ENCODE results near the gene CFAP73. TPM values are rescaled to one million over a fixed set of nuclear protein-coding genes. Genes with fewer than 3 reads are reported as not detected.

CFAP73 gene
- total and polyA plus RNA-seq, 7 donors: 0.42 to 0.60 (median 0.46) TPM; not detected in 4

DNA sequence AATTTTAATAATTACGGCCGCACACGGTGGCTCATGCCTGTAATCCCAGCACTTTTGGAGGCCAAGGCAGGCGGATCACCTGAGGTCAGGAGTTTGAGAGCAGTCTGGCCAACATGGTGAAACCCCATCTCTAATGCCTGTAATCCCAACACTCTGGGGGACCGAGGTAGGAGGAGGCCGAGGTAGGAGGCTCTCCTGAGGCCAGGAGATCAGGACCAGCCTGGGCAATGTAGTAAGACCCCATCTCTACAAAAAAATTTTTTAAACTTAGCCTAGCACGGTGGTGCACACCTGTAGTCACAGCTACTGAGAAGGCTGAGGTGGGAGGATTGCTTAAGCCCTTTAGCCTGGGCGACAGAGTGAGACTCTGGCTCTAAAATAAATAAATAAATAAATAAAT, 5.6 kb upstream of the CFAP73 start:
- H3K4me3 ChIP-seq: no peak overlapping the region
- H3K27ac ChIP-seq: no peak overlapping the region
- H3K4me1 ChIP-seq: no peaks in the 10 kb centered on the region
- intact Hi-C loops (cut with DNase I): no loop called here
- no peaks in the 10 kb centered on the region for H3K9me3 ChIP-seq
- no peaks in the 10 kb centered on the region for H3K36me3 ChIP-seq
- DNase-seq: no peak
- WGBS, 2 donors: 91 to 94% methylated on average over 8 of the region's 8 CpGs
- peaks cover 0 to 14% (median 0%) of the 10 kb centered on the region in 3 donors for H3K27me3 ChIP-seq
- no peak for TF ChIP-seq POLR2AphosphoS5 (IDR thresholded peaks at IDR 0.05)
- no peak for TF ChIP-seq POLR2A (IDR thresholded peaks at IDR 0.05)
- no peak for TF ChIP-seq EP300 (IDR thresholded peaks at IDR 0.05)
- TF ChIP-seq, protein P1, sequence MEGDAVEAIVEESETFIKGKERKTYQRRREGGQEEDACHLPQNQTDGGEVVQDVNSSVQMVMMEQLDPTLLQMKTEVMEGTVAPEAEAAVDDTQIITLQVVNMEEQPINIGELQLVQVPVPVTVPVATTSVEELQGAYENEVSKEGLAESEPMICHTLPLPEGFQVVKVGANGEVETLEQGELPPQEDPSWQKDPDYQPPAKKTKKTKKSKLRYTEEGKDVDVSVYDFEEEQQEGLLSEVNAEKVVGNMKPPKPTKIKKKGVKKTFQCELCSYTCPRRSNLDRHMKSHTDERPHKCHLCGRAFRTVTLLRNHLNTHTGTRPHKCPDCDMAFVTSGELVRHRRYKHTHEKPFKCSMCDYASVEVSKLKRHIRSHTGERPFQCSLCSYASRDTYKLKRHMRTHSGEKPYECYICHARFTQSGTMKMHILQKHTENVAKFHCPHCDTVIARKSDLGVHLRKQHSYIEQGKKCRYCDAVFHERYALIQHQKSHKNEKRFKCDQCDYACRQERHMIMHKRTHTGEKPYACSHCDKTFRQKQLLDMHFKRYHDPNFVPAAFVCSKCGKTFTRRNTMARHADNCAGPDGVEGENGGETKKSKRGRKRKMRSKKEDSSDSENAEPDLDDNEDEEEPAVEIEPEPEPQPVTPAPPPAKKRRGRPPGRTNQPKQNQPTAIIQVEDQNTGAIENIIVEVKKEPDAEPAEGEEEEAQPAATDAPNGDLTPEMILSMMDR (IDR thresholded peaks at IDR 0.05): no peak

DNA sequence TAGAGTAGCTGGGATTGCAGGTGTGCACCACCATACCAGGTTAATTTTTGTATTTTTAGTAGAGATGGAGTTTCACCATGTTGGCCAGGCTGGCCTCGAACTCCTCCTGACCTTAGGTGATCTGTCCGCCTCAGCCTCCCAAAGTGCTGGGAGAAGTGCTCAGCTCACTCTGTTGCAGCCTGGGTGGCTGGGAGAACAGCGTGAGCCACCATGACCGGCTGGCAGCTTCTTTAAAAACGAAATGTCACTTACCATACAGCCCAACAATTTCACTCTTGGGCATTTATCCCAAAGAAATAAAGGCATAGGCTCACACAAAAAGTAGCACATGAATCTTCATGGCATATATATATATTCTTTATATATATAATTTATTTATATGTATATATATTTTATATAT, 4.7 kb upstream of the CFAP73 start:
- H3K27me3 ChIP-seq: peaks cover 0 to 14% (median 0%) of the 10 kb centered on the region in 3 donors
- H3K4me1 ChIP-seq: peaks cover 0 to 4% (median 0%) of the 10 kb centered on the region in 4 donors
- no peak overlapping the region for H3K4me3 ChIP-seq
- DNase-seq: no peak
- WGBS, 2 donors: 86 to 88% methylated on average over 5 of the region's 5 CpGs
- intact Hi-C loops (cut with DNase I): no loop called here
- H3K36me3 ChIP-seq: no peaks in the 10 kb centered on the region
- no peaks in the 10 kb centered on the region for H3K9me3 ChIP-seq
- TF ChIP-seq EP300 (IDR thresholded peaks at IDR 0.05) (no peak), POLR2AphosphoS5 (IDR thresholded peaks at IDR 0.05) (no peak), POLR2A (IDR thresholded peaks at IDR 0.05) (no peak)
- TF ChIP-seq, protein P1 (IDR thresholded peaks at IDR 0.05): no peak
- no peak overlapping the region for H3K27ac ChIP-seq

DNA sequence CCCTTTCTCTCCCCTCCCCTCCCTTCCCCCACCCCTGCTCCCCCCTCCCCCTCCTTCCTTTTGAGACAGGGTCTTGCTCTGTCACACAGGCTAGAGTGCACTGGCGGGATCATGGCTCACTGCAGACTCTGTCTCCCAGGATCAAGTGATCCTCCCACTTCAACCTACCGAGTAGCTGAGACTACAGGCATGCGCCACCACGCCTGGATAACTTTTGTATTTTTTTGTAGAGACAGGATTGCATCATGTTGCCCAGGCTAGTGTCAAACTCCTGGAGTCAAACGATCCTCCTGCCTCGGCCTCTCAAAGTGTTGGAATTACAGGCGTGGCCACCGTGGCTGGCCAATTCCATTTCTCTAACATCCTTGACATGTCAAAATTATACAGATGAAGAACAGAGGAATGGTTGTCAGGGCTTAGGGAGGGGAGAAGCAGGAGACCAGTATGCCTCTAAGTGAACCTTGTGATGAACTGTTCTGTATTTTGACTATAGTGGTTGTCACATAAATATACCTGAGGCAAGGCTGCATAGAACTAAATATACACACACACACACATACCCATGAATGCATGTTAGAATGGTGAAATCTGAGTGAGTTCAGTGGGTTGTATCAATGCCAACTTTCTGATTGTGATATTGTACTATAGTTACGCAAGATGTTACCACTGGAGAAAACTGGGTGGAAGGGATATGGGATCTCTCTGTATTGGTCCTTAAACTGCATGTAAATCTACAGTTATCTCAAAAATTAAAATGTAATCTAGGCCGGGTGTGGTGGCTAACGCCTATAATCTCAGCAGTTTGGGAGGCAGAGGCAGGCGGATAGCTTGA, 3.6 kb upstream of the CFAP73 start:
- Histone ChIP-seq H3K4me3 (no peak overlapping the region), H3K4me1 (peaks cover 0 to 6% (median 0%) of the 10 kb centered on the region in 4 donors), H3K27me3 (peaks cover 0 to 19% (median 7%) of the 10 kb centered on the region in 3 donors), H3K9me3 (no peaks in the 10 kb centered on the region), H3K36me3 (no peaks in the 10 kb centered on the region), H3K27ac (no peak overlapping the region)
- intact Hi-C loops (cut with DNase I): no loop called here
- WGBS, 2 donors: 69 to 84% methylated on average over 12 of the region's 12 CpGs
- no peak for DNase-seq
- TF ChIP-seq, protein P1 (IDR thresholded peaks at IDR 0.05): no peak
- TF ChIP-seq POLR2AphosphoS5 (IDR thresholded peaks at IDR 0.05): no peak
- TF ChIP-seq POLR2A (IDR thresholded peaks at IDR 0.05): no peak
- TF ChIP-seq EP300 (IDR thresholded peaks at IDR 0.05): no peak

DNA sequence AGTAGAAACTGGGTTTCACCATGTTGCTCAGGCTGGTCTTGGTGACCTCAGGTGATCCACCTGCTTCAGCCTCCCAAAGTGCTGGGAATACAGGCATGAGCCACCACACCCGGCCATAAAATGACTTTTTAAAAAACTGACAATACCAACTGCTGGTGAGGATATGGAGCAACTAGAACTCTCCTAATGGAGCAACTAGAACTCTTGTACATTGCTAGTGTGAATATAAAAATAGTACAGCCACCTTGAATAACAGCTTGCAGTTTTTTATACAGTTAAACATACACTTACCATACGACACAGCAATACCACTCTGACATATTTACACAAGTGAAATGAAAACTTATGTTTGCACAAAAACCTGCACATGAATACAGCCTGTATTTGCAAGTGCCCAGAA, 2.5 kb upstream of the CFAP73 start:
- H3K27ac ChIP-seq: no peak overlapping the region
- WGBS, 2 donors: 53 to 71% methylated on average over 2 of the region's 2 CpGs
- DNase-seq: no peak
- no peak overlapping the region for H3K4me3 ChIP-seq
- H3K27me3 ChIP-seq: peaks cover 2 to 26% (median 15%) of the 10 kb centered on the region in 3 donors
- H3K4me1 ChIP-seq: peaks cover 0 to 6% (median 0%) of the 10 kb centered on the region in 4 donors
- no peaks in the 10 kb centered on the region for H3K9me3 ChIP-seq
- TF ChIP-seq EP300 (IDR thresholded peaks at IDR 0.05) (no peak), POLR2AphosphoS5 (IDR thresholded peaks at IDR 0.05) (no peak), POLR2A (IDR thresholded peaks at IDR 0.05) (no peak)
- TF ChIP-seq, protein P1 (IDR thresholded peaks at IDR 0.05): no peak
- no peaks in the 10 kb centered on the region for H3K36me3 ChIP-seq
- intact Hi-C loops (cut with DNase I): no loop called here

Data from sigmoid colon (tissue), 7 donors.